Left lobe of liver (tissue), 2 donors: ENCODE data around the gene ROR1. TPM values are rescaled to one million over a fixed set of nuclear protein-coding genes. Genes with fewer than 3 reads are reported as not detected.

Source experiments
- ATAC-seq: fragments of 200-7000 bp; cut with Tn5 transposase; one replicate; pipeline ENCODE4 v1.9.1; 2020; ENCODE audit warnings: mild to moderate bottlenecking, moderate library complexity
- DNase-seq: peaks from one replicate; pipeline ENCODE4 v3.0.0-alpha.2; 2020; ENCODE audit warnings: low spot score
- total RNA-seq: library from RNA; stranded (reverse); gene quantifications from one replicate; pipeline ENCODE4 v1.2.1, GENCODE V29; 2021
- donor health status: DM: no; HTN: no; CAD: no; lungs with moderate emphysema.
- donor health status: DM: no; HTN: yes; CAD: no.

The ROR1 gene
- total RNA-seq, 1 donor from 2014 or later, result 0.28 TPM

- ATAC-seq, result no peak
Observed at GRCh38 chr1:63924600-63924999, 150.8 kb downstream of the ROR1 start.

GRCh38 chr1:63928186-63929105 is 154.6 kb downstream of the ROR1 start:
- no peak for DNase-seq

More at GRCh38 chr1:63924600-63924999, 150.8 kb downstream of the ROR1 start:
- DNase-seq, result no peak

GRCh38 chr1:63929106-63929478 is 155.3 kb downstream of the ROR1 start:
- no peak for ATAC-seq
- DNase-seq, result no peak

More at GRCh38 chr1:63928186-63929105, 154.6 kb downstream of the ROR1 start:
- no peak for ATAC-seq

GRCh38 chr1:63931468-63931867 is 157.7 kb downstream of the ROR1 start:
- no peak for ATAC-seq
- no peak for DNase-seq

GRCh38 chr1:63934697-63935096 is 160.9 kb downstream of the ROR1 start:
- DNase-seq (no peak), ATAC-seq (no peak)

GRCh38 chr1:63935143-63935542 is 161.3 kb downstream of the ROR1 start:
- peak; percentile 74 for ATAC-seq
- no peak for DNase-seq

GRCh38 chr1:63935553-63935952 is 161.7 kb downstream of the ROR1 start:
- DNase-seq (no peak), ATAC-seq (no peak)

GRCh38 chr1:63936276-63936675 is 162.5 kb downstream of the ROR1 start:
- no peak for ATAC-seq
- no peak for DNase-seq

GRCh38 chr1:63936801-63937200 is 163.0 kb downstream of the ROR1 start:
- no peak for ATAC-seq

GRCh38 chr1:63937461-63938022 is 163.7 kb downstream of the ROR1 start:
- ATAC-seq (no peak), DNase-seq (no peak)

More at GRCh38 chr1:63936801-63937200, 163.0 kb downstream of the ROR1 start:
- DNase-seq, result no peak

- no peak for ATAC-seq
- DNase-seq, result no peak
Observed at GRCh38 chr1:63940440-63940839, 166.6 kb downstream of the ROR1 start.

GRCh38 chr1:63943393-63943792 is 169.6 kb downstream of the ROR1 start:
- no peak for DNase-seq
- ATAC-seq, result no peak

GRCh38 chr1:63945943-63946342 is 172.1 kb downstream of the ROR1 start:
- no peak for DNase-seq
- ATAC-seq, result no peak

GRCh38 chr1:63946866-63947491 is 173.2 kb downstream of the ROR1 start:
- ATAC-seq (no peak), DNase-seq (no peak)

GRCh38 chr1:63947904-63948303 is 174.1 kb downstream of the ROR1 start:
- ATAC-seq, result peak; percentile 40
- DNase-seq, result no peak

GRCh38 chr1:63950023-63950422 is 176.2 kb downstream of the ROR1 start:
- DNase-seq, result no peak
- ATAC-seq, result no peak

- DNase-seq, result no peak
Observed at GRCh38 chr1:63951059-63951946, 177.5 kb downstream of the ROR1 start.

GRCh38 chr1:63954187-63954586 is 180.4 kb downstream of the ROR1 start:
- DNase-seq, result no peak
- ATAC-seq, result no peak

More at GRCh38 chr1:63951059-63951946, 177.5 kb downstream of the ROR1 start:
- ATAC-seq, result no peak

GRCh38 chr1:63955370-63956145 is 181.7 kb downstream of the ROR1 start:
- ATAC-seq, result no peak

GRCh38 chr1:63958556-63958955 is 184.7 kb downstream of the ROR1 start:
- DNase-seq (no peak), ATAC-seq (no peak)

More at GRCh38 chr1:63955370-63956145, 181.7 kb downstream of the ROR1 start:
- DNase-seq, result no peak
